Prostate gland (tissue), 2 donors: ENCODE results near the gene MYL9.
A peak's percentile ranks its signal among the peaks of the same experiment; 100 is the strongest.

Experiments used
- POLR2A ChIP-seq: fragments of 450-650 bp; IDR thresholded peaks from one replicate; pipeline ENCODE4 v1.6.1; 2016; ENCODE audit warnings: antibody characterized with exemption, mild to moderate bottlenecking
- POLR2AphosphoS5 ChIP-seq: sonication (generic); formaldehyde crosslinking; IDR thresholded peaks from one replicate; pipeline ENCODE4 v1.6.1; 2017; ENCODE audit warnings: antibody characterized with exemption
- TF ChIP-seq, protein P1 (sequence below), 4 experiments: fragments of 200-600 bp in 2 of 4; fragments of 450-650 bp in 2 of 4; sonication (generic) in 2 of 4; IDR thresholded peaks; 1 replicate in 3 of 4; 2 replicates in 1 of 4; pipeline ENCODE4 v1.5.1; 2016 to 2019; ENCODE audit warnings: antibody characterized with exemption in 4 of 4, mild to moderate bottlenecking in 2 of 4, moderate library complexity in 2 of 4

DNA sequence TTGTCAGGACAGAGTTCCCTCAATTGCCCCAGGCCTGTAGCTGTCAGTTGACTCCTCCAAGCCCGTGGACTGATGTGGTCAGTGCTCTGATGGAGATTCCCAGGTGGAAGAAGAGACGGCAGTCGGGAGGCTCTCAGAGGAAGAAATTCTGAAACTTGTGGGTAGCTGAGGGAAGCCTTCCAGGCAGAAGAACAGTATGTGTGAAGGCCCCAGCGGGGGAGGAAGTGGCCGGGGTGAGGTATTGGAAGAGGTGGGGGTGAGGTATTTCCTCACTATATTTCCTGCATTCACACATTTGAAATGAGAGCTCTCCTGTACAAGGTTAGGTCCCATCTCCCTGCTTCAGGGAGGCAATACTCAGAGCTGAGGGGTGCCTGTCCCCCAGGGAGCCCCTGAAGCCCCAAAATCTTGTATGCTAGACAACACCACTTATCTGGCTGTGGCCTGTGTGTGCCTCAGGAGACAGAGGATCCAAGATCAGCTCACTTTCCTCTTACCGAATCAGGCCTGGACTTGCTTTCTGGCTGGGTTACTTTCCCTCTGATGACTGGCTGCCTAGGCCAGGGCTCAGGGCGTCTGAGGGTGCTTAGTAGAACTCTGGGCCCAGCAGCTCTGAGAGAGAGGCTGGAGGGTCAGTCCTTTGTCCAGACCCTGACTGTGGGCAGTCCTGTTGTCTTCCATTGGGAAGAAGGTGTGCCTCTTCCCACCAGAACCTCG, 49.3 kb upstream of the MYL9 start:
- TF ChIP-seq, protein P1, sequence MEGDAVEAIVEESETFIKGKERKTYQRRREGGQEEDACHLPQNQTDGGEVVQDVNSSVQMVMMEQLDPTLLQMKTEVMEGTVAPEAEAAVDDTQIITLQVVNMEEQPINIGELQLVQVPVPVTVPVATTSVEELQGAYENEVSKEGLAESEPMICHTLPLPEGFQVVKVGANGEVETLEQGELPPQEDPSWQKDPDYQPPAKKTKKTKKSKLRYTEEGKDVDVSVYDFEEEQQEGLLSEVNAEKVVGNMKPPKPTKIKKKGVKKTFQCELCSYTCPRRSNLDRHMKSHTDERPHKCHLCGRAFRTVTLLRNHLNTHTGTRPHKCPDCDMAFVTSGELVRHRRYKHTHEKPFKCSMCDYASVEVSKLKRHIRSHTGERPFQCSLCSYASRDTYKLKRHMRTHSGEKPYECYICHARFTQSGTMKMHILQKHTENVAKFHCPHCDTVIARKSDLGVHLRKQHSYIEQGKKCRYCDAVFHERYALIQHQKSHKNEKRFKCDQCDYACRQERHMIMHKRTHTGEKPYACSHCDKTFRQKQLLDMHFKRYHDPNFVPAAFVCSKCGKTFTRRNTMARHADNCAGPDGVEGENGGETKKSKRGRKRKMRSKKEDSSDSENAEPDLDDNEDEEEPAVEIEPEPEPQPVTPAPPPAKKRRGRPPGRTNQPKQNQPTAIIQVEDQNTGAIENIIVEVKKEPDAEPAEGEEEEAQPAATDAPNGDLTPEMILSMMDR (IDR thresholded peaks at IDR 0.05): no peak
- TF ChIP-seq POLR2A (no peak), POLR2AphosphoS5 (peak; percentile 27)
